Measurements from ENCODE around the gene EXOSC6.
"Not testable (repeated sequence)": the region's sequence is repeated elsewhere in the genome, so short reads cannot be mapped to it uniquely, and the experiment has no call there.

The EXOSC6 gene

DNA sequence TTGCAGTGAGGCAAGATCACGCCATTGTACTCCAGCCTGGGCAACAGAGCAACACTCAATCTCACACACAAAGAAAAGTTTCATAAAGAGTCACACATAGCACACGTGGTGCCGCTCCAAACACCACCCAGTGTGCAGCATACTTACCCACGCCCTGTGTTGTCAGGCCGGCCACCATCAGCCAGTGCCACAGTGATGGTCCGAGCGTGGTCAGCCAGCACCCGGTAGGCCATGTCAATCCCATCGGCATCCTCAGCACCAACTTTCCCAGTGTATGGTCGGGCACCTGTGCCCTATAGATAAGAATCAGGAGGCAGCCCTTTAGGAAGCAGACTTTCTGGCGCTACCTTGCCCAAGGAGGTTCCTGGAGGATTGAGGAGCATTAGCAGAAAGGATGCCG lies 17.7 kb upstream of the EXOSC6 start:
- H3K36me3 ChIP-seq (replicated peaks), result peaks cover 93% of the 10 kb centered on the region
- DNase-seq (ENCODE audit: low spot score in 2 of 2), result no peak
- H3K27me3 ChIP-seq (ENCODE audit: low read depth), result no peaks in the 10 kb centered on the region
- in situ Hi-C loops (cut with MboI; ENCODE audit: low sequenced_read_pairs), result loop anchor here (5.0 kb wide), 1 partner anchor 288 kb away; no protein-coding TSS in a partner anchor
- H3K9me3 ChIP-seq, result no peaks in the 10 kb centered on the region
- H3K4me1 ChIP-seq, result no peaks in the 10 kb centered on the region
- H3K4me3 ChIP-seq, result no peak overlapping the region

DNA sequence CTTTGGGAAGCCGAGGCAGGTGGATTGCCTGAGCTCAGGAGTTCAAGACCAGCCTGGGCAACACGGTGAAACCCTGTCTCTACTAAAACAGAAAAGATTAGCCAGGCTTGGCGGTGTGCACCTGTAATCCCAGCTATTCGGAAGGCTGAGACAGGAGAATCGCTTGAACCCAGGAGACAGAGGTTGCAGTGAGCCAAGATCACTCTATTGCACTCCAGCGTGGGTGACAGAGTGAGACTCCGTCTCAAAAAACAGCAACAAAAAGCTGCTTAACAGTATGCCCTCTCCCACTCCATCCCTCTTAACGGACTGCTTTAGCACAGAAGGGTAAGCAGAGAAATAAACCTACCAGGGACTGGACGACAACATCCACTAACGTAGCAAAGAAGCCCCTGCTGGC lies 16.2 kb upstream of the EXOSC6 start:
- H3K4me1 ChIP-seq; H3K4me3 ChIP-seq; H3K9me3 ChIP-seq; DNase-seq (ENCODE audit: low spot score in 2 of 2); H3K27me3 ChIP-seq (ENCODE audit: low read depth): not testable (repeated sequence)
- in situ Hi-C loops (cut with MboI; ENCODE audit: low sequenced_read_pairs), result loop anchor here (5.0 kb wide), 1 partner anchor 289 kb away; no protein-coding TSS in a partner anchor
- peaks cover 95% of the 10 kb centered on the region for H3K36me3 ChIP-seq (replicated peaks)

DNA sequence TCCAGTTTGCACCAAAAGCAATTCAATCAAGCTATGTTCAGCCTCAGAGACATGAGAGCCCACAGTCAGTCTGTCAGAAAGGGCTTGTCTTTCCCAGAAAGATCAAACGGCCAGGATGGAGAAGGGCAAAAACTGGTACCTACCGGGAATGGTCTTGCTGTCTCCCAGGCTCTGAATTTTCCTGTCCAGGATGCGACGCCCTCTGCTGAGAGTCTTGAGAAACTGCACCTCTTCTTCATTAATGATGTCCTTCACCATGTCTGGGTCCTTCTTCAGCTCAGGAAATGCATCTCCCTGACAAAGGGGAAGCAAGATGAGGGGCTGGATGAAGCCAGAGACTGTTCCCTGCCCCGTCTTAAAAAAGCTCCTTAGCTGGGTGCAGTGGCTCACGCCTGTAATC lies 15.8 kb upstream of the EXOSC6 start:
- H3K9me3 ChIP-seq, result no peaks in the 10 kb centered on the region
- in situ Hi-C loops (cut with MboI; ENCODE audit: low sequenced_read_pairs), result loop anchor here (5.0 kb wide), 1 partner anchor 290 kb away; no protein-coding TSS in a partner anchor
- H3K27me3 ChIP-seq (ENCODE audit: low read depth), result no peaks in the 10 kb centered on the region
- DNase-seq (ENCODE audit: low spot score in 2 of 2), result peak; percentile 49 to 67
- no peaks in the 10 kb centered on the region for H3K4me1 ChIP-seq
- peaks cover 95% of the 10 kb centered on the region for H3K36me3 ChIP-seq (replicated peaks)
- H3K4me3 ChIP-seq, result no peak overlapping the region

DNA sequence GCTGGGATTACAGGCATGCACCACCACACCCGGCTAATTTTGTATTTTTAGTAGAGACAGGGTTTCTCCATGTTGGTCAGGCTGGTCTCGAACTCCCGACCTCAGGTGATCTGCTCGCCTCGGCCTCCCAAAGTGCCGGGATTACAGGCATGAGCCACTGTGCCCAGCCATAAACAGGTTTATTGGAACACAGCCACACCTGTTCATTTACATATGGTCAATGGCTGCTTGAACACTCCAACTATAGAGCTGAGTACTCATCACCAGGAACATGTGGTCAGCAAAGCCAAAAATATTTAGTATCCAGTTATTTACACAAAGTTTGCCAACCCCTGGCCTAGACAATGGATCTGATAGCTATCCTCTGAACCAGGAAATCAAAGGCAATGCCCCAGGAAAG lies 8.2 kb upstream of the EXOSC6 start:
- H3K4me1 ChIP-seq; DNase-seq (ENCODE audit: low spot score in 2 of 2); in situ Hi-C loops (cut with MboI; ENCODE audit: low sequenced_read_pairs); H3K9me3 ChIP-seq; H3K27me3 ChIP-seq (ENCODE audit: low read depth); H3K4me3 ChIP-seq: not testable (repeated sequence)
- peaks cover 100% of the 10 kb centered on the region for H3K36me3 ChIP-seq (replicated peaks)

DNA sequence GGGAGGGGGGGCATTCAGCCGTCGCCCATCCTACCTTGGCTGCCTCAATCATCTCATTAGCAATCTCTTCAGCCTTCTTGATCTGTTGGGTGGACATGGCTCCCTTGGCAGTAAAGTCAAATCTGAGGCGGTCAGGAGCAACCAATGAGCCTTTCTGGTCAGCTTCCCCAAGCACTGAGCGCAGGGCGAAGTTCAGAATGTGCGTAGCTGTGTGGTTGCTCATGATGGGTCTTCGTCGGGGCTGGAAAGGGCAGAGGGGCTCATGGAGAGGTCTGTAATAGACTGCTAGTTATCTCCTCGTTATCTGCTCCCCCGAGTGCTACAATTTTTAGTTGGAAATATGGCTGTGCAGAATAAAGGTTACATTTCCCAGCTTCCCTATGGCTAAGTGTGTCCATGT lies 7.2 kb upstream of the EXOSC6 start:
- peaks cover 100% of the 10 kb centered on the region for H3K36me3 ChIP-seq (replicated peaks)
- H3K4me3 ChIP-seq, result no peak overlapping the region
- no peaks in the 10 kb centered on the region for H3K4me1 ChIP-seq
- in situ Hi-C loops (cut with MboI; ENCODE audit: low sequenced_read_pairs), result no loop called here
- no peak for DNase-seq (ENCODE audit: low spot score in 2 of 2)
- no peaks in the 10 kb centered on the region for H3K9me3 ChIP-seq
- no peaks in the 10 kb centered on the region for H3K27me3 ChIP-seq (ENCODE audit: low read depth)

DNA sequence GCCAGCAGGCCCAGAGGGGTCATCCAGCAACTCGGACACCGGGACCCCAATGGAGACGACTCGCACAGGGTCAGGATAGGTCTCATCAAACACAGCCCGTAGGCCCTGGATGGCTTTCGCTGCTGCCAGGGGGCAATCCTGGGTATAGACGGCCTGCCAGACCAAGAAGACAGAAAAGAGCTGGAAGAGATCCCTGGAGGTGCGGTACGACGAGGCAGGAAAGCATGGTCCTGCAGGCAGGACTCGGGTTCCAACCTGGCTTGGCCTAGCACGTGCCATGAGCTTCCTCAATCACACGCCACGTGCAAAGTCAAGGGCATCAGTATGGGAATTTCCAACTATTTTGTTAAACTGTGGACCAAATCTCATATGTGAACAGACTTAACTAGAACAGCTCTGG lies 6.3 kb upstream of the EXOSC6 start:
- H3K36me3 ChIP-seq (replicated peaks), result peaks cover 100% of the 10 kb centered on the region
- no peaks in the 10 kb centered on the region for H3K4me1 ChIP-seq
- H3K9me3 ChIP-seq, result no peaks in the 10 kb centered on the region
- H3K27me3 ChIP-seq (ENCODE audit: low read depth), result no peaks in the 10 kb centered on the region
- H3K4me3 ChIP-seq, result no peak overlapping the region
- in situ Hi-C loops (cut with MboI; ENCODE audit: low sequenced_read_pairs), result no loop called here
- DNase-seq (ENCODE audit: low spot score in 2 of 2), result no peak

DNA sequence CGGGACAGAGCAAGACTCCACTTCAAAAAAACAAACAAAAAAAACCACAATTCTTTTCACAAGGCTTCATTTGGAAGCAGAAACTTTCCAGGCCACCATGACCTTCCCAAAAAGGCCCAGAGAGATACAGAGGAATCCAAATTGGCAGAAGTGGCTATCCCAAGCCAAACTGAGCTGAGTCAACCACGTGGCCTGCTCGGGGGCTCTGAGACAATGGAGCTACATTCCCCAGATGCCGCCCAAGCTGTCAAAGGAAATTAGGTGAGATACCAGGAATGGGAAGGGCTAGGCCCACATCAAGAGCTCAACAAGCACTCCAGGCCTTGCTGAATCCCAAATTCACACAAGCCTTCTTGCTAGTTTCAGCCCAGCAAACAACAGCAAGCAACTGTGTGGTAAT lies 5.7 kb upstream of the EXOSC6 start:
- peaks cover 100% of the 10 kb centered on the region for H3K36me3 ChIP-seq (replicated peaks)
- no peaks in the 10 kb centered on the region for H3K4me1 ChIP-seq
- H3K9me3 ChIP-seq, result no peaks in the 10 kb centered on the region
- H3K27me3 ChIP-seq (ENCODE audit: low read depth), result no peaks in the 10 kb centered on the region
- H3K4me3 ChIP-seq, result no peak overlapping the region
- in situ Hi-C loops (cut with MboI; ENCODE audit: low sequenced_read_pairs), result no loop called here
- no peak for DNase-seq (ENCODE audit: low spot score in 2 of 2)

DNA sequence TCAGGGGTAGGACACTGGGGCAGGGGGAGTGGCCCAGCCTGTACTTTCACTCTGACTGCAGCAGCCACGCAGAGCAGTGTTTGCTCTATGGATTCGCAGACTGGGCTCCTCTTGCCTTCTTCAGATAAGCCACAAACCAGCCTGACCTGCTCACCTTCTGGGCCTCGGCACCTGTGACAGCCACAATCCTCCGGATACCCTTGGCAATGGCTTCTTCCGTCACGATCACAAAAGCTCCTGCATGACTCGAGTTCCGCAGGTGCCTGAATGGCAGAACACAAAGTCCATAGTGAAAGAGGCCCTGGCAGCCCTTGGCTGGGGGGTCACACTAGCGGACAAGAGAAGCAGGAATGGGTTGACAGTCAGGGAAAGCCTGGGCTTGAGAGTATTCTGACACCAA lies 3.8 kb upstream of the EXOSC6 start:
- no peak for DNase-seq (ENCODE audit: low spot score in 2 of 2)
- H3K36me3 ChIP-seq (replicated peaks), result peaks cover 86% of the 10 kb centered on the region
- no peaks in the 10 kb centered on the region for H3K9me3 ChIP-seq
- no peak overlapping the region for H3K4me3 ChIP-seq
- in situ Hi-C loops (cut with MboI; ENCODE audit: low sequenced_read_pairs), result no loop called here
- H3K27me3 ChIP-seq (ENCODE audit: low read depth), result no peaks in the 10 kb centered on the region
- no peaks in the 10 kb centered on the region for H3K4me1 ChIP-seq

DNA sequence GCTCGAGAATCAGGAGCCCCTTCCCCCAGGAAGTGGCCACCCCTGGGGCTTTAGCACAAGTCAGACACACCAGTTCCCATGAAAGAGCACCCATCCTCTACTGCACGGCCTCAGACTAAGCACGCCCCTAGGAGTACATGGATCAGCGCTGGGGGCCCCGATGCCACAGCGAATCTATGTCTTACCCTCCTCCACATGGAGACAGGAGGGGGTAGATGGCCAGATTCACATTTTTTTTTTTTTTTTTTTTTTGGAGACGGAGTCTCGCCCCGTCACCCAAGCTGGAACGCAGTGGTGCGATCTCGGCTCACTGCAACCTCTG lies 3.2 kb upstream of the EXOSC6 start:
- no peaks in the 10 kb centered on the region for H3K4me1 ChIP-seq
- in situ Hi-C loops (cut with MboI; ENCODE audit: low sequenced_read_pairs), result no loop called here
- no peak for DNase-seq (ENCODE audit: low spot score in 2 of 2)

DNA sequence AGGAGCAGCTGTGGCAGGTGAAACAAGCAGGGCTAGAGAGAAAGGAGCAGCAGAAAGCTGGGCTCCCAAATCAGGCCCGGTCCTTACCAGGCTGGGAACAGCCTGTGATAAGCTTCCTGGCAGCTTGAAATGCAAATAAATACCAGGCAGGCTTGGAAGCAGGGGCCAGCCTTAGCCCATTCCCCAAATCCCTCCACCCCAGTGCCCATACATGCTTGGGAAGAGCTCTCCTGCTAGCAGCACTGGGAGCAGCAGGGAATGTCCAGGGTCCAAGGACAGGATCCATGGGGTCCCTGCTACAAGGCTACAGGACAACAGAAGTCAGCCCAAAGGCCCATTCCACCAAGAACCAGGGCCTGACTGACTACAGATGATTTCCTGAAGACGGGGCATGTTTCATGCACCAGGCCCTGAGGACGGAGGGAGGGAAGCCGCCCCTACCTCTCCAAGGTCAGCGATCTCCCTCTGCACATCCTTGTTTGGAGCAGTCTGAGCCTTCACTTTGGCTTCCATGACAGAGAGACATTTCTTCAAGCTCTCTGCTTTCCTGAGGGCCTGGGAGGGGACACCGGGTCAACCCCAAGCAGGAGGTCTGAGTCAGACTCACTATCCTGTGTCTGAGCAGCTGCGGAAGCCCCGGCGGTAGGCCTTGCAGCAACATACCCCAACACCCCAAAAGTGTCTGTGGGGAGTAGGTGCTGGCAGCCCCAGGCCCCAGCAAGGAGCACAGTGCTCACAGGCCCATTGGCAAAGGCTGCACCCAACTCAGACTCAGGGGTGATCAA lies 2.6 kb upstream of the EXOSC6 start:
- DNase-seq (ENCODE audit: low spot score in 2 of 2), result no peak
- no peaks in the 10 kb centered on the region for H3K27me3 ChIP-seq (ENCODE audit: low read depth)
- no peak overlapping the region for H3K4me3 ChIP-seq
- H3K36me3 ChIP-seq (replicated peaks), result peaks cover 78% of the 10 kb centered on the region
- peaks cover 2% of the 10 kb centered on the region; the same call in 1 of the 2 replicates for H3K4me1 ChIP-seq
- in situ Hi-C loops (cut with MboI; ENCODE audit: low sequenced_read_pairs), result no loop called here
- no peaks in the 10 kb centered on the region for H3K9me3 ChIP-seq

More for the DNA sequence above, 3.2 kb upstream of the EXOSC6 start:
- H3K27me3 ChIP-seq (ENCODE audit: low read depth), result no peaks in the 10 kb centered on the region
- H3K36me3 ChIP-seq (replicated peaks), result peaks cover 80% of the 10 kb centered on the region
- H3K9me3 ChIP-seq, result no peaks in the 10 kb centered on the region
- H3K4me3 ChIP-seq, result no peak overlapping the region

DNA sequence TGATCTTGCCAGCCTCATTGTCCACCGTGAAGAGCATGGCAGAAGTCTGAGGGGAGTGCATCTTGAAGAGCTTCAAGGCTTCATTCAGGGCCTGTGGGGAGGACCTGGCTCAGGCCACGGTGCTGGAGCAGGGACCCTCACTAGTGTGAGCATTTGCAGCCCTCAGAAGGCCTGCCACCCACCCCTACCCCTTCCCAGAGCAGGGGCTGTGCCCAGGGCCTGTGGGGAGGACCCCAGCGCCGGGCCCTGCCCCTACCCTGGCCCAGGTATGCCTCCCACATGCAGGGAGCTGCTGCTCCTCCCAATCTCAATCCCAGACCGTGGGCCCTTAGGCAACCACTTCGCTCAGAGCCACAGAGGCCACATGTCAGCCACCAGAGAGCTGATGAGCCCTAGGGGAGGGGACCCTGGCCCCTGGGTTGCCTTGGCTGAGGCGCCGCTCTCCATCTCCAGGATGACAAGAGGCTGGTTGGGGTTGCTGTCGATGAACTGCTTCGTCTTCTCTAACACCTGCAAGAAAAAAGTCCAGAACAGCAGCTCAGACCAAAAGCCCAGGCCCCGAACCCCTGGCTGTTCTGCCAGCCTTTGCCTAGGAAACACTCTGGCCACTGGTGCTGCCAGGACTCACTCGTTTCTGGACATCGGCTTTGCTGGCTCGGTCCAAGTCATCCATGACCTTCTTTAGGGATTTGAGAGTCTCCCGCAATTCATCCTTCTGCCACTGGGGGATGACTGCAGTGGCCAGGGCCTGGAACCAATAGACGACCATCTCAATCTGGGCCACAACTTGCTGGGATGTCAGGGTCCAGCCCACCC lies 1.8 kb upstream of the EXOSC6 start:
- Histone ChIP-seq H3K4me1 (peaks cover 4% of the 10 kb centered on the region; the same call in 1 of the 2 replicates), H3K27me3 (ENCODE audit: low read depth) (no peaks in the 10 kb centered on the region), H3K36me3 (replicated peaks) (peaks cover 70% of the 10 kb centered on the region), H3K9me3 (no peaks in the 10 kb centered on the region), H3K4me3 (no peak overlapping the region)
- DNase-seq (ENCODE audit: low spot score in 2 of 2), result peak in 1 of 2 experiments; percentile 74
- in situ Hi-C loops (cut with MboI; ENCODE audit: low sequenced_read_pairs), result no loop called here

DNA sequence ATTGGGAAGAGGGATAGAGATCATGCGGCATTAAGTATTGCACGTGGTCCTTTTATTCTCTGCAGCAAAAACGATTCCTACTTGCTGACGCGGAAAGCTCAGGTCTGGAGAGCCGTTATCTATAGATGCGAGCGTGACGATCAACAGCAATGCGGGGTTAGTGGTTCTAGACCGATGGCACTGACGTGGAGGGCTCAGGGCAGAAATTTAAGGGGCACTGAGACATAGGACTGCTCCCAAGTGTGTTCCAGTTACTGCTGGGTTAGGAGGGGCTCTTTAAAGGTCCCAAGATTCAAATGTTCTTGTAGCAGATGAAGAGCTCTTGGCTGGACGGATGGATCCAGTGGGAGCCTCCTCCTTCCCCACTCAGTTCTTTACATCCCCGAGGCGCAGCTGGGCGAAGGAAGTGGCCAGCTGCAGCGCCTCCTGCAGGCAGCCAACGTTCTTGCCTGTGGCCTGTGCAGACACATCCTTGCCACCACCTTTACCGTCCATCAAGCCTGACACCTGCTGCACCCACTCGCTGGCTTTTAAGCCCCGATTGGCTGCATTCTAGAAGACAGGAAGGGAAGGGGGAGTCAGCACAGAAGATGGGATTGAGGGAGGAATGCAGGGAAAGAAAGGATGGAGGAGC lies 732 bp upstream of the EXOSC6 start:
- peaks cover 4% of the 10 kb centered on the region; the same call in 1 of the 2 replicates for H3K4me1 ChIP-seq
- peak in 1 of 2 experiments; percentile 66 for DNase-seq (ENCODE audit: low spot score in 2 of 2)
- no peaks in the 10 kb centered on the region for H3K9me3 ChIP-seq
- no peaks in the 10 kb centered on the region for H3K27me3 ChIP-seq (ENCODE audit: low read depth)
- peak overlapping the region; percentile 66 for H3K4me3 ChIP-seq
- peaks cover 60% of the 10 kb centered on the region for H3K36me3 ChIP-seq (replicated peaks)
- in situ Hi-C loops (cut with MboI; ENCODE audit: low sequenced_read_pairs), result no loop called here

DNA sequence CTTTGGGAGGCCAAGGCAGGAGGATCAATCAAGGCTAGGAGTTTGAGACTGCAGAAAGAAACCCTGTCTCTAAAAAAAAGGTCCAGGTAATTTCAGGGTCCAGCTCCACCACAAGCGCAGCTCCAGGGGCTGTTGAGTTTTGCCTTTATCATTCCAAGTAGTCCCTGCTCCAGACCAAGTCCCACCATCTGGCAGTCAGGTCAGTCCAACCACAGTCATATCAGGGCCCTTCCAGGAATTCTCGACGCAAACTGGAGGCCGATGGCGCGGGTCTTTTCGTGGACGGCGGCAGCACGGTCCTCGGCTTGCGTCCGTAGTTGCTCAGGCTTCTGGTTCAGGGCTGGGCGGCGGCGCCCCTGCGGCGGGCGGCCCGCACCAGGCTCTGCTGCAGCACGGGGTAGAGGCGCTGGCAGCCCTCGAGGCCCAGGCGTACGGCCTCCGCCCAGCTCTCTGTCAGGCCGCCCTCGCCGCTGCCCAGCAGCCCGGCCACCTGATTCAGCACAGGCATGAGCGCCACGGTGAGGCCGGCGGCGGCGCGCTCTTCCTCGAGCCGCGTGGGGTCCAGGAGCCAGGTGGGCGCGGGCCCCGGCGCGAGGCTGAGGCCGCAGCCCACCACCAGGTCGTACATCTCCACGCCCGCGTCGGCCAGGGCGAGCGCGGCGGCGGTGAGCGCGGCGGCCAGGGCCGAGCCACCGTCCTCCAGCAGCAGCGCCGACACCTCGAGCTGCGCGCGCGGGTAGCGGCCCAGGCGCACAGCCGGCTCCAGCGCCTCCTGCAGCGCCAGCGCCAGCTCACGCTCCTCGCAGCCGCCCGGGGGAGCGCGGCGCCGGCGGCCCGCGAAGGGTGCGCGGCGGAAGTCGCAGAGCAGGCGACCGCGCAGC lies 752 bp downstream of the EXOSC6 start:
- peak; percentile 17 to 57 for DNase-seq (ENCODE audit: low spot score in 2 of 2)

More for the DNA sequence above, 752 bp downstream of the EXOSC6 start:
- Histone ChIP-seq H3K36me3 (replicated peaks) (peaks cover 45% of the 10 kb centered on the region), H3K4me3 (peak overlapping the region; percentile 51), H3K9me3 (no peaks in the 10 kb centered on the region), H3K27me3 (ENCODE audit: low read depth) (no peaks in the 10 kb centered on the region), H3K4me1 (peaks cover 4% of the 10 kb centered on the region; the same call in 1 of the 2 replicates)
- in situ Hi-C loops (cut with MboI; ENCODE audit: low sequenced_read_pairs), result no loop called here

All from HAP-1 (cell line).